Activated T-cell treated with anti-CD3 and anti-CD28 coated beads, Interleukin-2, amount 50 U/mL, for 24 hours (primary cell): Measurements from ENCODE around the gene TBC1D16.
A peak's percentile ranks its signal among the peaks of the same experiment; 100 is the strongest.
"Not testable (repeated sequence)": the region's sequence is repeated elsewhere in the genome, so short reads cannot be mapped to it uniquely, and the experiment has no call there.

ENCODE experiments used
- DNase-seq: peaks from one replicate; pipeline ENCODE4 v3.0.0-alpha.2; 2020
- H3K27ac Mint-ChIP-seq: 2 replicates; pipeline ENCODE4 v1.8.0; 2020; ENCODE audit warnings: mild to moderate bottlenecking, mixed read lengths
- H3K27me3 Mint-ChIP-seq: 2 replicates; pipeline ENCODE4 v1.8.0; 2020; ENCODE audit warnings: mixed read lengths
- H3K36me3 Mint-ChIP-seq: 2 replicates; pipeline ENCODE4 v1.8.0; 2020; ENCODE audit warnings: low read depth, mixed read lengths
- H3K4me1 Mint-ChIP-seq: 2 replicates; pipeline ENCODE4 v1.8.0; 2020; ENCODE audit warnings: low read depth, mixed read lengths
- H3K4me3 Mint-ChIP-seq: 2 replicates; pipeline ENCODE4 v1.8.0; 2020; ENCODE audit warnings: mild to moderate bottlenecking, moderate library complexity, mixed read lengths
- H3K9me3 Mint-ChIP-seq: 2 replicates; pipeline ENCODE4 v1.8.0; 2020; ENCODE audit warnings: mixed read lengths

Gene TBC1D16

GRCh38 chr17:79975498-79976134 is 60.1 kb downstream of the TBC1D16 start:
- Mint-ChIP-seq H3K36me3 (no peaks in the 10 kb centered on the region), H3K27ac (no peak overlapping the region), H3K27me3 (no peaks in the 10 kb centered on the region), H3K9me3 (no peaks in the 10 kb centered on the region), H3K4me3 (no peak overlapping the region), H3K4me1 (no peaks in the 10 kb centered on the region)
- peak; percentile 18 for DNase-seq

DNA sequence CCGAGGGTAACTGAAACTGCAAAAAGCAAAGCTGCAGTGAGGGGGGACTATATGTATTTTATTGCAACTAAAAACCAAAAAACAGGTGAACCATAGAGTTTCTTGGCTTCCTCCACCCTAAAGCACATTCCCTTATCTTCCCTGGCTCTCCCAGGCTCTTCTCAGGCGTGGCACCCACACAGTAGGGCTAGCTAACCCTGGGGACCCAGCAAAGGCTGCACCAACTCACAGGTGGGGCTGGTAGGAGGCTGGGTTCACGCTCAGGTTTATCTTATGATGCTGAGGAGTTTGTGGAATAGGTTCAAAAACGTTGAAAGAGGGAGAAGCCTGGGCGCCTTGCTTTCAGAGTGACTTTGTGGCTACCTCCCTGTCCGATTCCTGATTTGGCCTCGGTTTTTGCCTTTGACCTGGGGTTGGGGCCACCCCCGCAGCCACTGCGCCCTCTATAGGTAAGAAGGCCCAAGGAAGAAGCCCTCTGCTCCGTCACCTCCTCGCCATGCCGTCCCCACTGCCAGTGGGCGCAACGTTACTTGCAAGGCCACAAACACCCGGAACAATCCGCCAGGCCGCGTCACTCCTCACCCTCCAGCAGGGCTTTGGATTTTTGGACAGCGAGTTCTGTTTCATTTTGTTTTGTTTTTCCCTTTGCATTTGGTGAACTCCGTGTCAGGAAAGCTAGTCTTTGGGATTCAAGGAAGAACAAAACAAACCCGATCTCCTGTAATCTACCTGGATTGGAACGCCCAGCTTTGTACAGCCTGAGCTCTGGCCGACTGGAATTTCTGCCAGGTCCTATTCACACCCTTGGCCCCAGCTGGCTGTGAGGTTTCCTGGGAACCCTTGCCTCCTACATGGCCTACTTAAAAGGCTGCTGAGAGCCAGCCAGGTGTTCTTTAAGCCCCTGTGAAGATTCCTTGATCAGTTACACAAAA is 60.8 kb downstream of the TBC1D16 start:
- no peaks in the 10 kb centered on the region for H3K36me3 Mint-ChIP-seq
- H3K9me3 Mint-ChIP-seq: no peaks in the 10 kb centered on the region
- DNase-seq: peak; percentile 28
- no peaks in the 10 kb centered on the region for H3K27me3 Mint-ChIP-seq
- H3K4me1 Mint-ChIP-seq: no peaks in the 10 kb centered on the region
- no peak overlapping the region for H3K4me3 Mint-ChIP-seq
- no peak overlapping the region for H3K27ac Mint-ChIP-seq

DNA sequence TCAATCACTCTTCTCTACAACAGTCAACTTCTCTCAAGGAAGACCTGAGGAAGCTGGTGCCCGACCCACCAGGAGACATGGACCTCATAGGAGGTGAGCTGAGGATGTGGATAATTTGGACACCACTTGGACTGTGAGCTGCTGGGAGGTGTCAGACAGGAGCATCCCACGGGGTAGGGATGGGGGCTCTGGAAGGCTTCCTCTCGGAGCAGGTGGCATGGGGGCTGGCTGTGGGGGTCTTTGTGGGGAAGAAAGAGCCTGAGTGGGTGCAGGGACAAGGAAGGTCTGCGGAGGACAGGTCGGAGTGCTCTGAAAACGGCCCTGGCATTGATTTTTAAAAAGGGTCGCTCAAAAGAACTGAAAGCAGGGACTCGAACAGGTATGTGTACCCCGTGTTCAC is 64.0 kb downstream of the TBC1D16 start:
- no peaks in the 10 kb centered on the region for H3K4me1 Mint-ChIP-seq
- peak; percentile 15 for DNase-seq
- no peak overlapping the region for H3K27ac Mint-ChIP-seq
- H3K9me3 Mint-ChIP-seq: no peaks in the 10 kb centered on the region
- H3K4me3 Mint-ChIP-seq: no peak overlapping the region
- no peaks in the 10 kb centered on the region for H3K27me3 Mint-ChIP-seq
- no peaks in the 10 kb centered on the region for H3K36me3 Mint-ChIP-seq

- Mint-ChIP-seq H3K36me3 (no peaks in the 10 kb centered on the region), H3K9me3 (no peaks in the 10 kb centered on the region), H3K27me3 (no peaks in the 10 kb centered on the region), H3K27ac (no peak overlapping the region), H3K4me1 (no peaks in the 10 kb centered on the region), H3K4me3 (no peak overlapping the region)
- DNase-seq: peak; percentile 25
These were observed 65.0 kb downstream of the TBC1D16 start for GRCh38 chr17:79970576-79971068.

DNA sequence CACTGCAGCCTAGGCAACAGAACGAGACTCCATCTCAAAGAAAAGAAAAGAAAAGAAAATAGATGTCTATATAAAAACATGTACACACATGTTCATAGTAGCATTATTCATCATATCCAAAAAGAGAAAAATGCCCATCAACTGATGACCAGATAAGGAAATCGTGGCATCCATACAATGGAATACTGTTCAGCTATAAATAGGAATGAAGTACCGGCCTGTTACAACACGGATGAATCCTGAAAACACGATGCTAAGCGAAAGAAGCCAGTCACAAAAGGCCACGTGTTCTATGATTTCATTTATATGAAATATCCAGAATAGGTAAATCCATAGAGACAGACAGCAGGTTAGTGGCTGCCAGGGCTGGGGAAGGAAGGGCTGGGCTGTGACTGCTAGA is 65.8 kb downstream of the TBC1D16 start:
- DNase-seq: no peak
- Mint-ChIP-seq H3K9me3 (no peaks in the 10 kb centered on the region), H3K36me3 (no peaks in the 10 kb centered on the region)

DNA sequence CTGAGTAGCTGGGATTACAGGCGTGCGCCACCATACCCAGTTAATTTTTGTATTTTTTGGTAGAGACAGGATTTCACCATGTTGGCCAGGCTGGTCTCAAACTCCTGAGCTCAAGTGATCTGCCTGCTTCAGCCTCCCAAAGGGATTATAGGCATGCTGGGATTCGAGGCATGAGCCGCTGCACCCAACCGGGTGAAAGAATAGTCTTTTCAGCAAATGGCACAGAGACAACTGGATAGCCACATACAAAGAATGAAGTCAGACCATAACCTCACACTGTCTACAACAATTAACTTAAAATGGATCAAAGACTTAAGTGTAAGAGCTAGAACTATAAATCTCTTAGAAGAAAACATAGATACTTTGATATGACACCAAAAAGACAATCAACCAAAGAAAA is 67.6 kb downstream of the TBC1D16 start:
- Mint-ChIP-seq H3K36me3 (no peaks in the 10 kb centered on the region), H3K9me3 (no peaks in the 10 kb centered on the region), H3K4me1 (no peaks in the 10 kb centered on the region), H3K27ac (no peak overlapping the region), H3K27me3 (peaks cover 2% of the 10 kb centered on the region), H3K4me3 (no peak overlapping the region)
- no peak for DNase-seq

More for the DNA sequence above, 65.8 kb downstream of the TBC1D16 start:
- H3K4me1 Mint-ChIP-seq: no peaks in the 10 kb centered on the region
- H3K4me3 Mint-ChIP-seq: no peak overlapping the region
- no peaks in the 10 kb centered on the region for H3K27me3 Mint-ChIP-seq
- no peak overlapping the region for H3K27ac Mint-ChIP-seq

GRCh38 chr17:79966681-79967080 is 69.0 kb downstream of the TBC1D16 start:
- H3K4me1 Mint-ChIP-seq: no peaks in the 10 kb centered on the region
- no peaks in the 10 kb centered on the region for H3K9me3 Mint-ChIP-seq
- peaks cover 3% of the 10 kb centered on the region for H3K27me3 Mint-ChIP-seq
- H3K36me3 Mint-ChIP-seq: no peaks in the 10 kb centered on the region
- H3K4me3 Mint-ChIP-seq: no peak overlapping the region
- DNase-seq: no peak
- H3K27ac Mint-ChIP-seq: no peak overlapping the region

GRCh38 chr17:79965806-79966205 is 69.9 kb downstream of the TBC1D16 start:
- Mint-ChIP-seq H3K4me3 (no peak overlapping the region), H3K4me1 (peaks cover 3% of the 10 kb centered on the region), H3K27me3 (peaks cover 3% of the 10 kb centered on the region), H3K27ac (no peak overlapping the region), H3K36me3 (no peaks in the 10 kb centered on the region), H3K9me3 (no peaks in the 10 kb centered on the region)
- DNase-seq: peak; percentile 12

DNA sequence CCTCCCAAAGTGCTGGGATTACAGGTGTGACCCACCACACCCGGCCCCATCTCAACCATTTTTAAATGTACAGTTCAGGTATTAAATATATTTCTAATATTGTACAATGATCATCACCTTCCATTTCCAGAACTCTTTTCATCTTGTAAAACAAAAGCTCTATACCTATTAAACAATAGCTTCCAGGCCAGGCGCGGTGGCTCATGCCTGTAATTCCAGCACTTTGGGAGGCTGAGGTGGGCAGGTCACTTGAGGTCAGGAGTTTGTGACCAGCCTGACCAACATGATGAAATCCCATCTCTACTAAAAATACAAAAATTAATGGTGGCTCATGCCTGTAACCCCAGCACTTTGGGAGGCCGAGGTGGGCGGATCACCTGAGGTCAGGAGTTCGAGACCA is 73.2 kb downstream of the TBC1D16 start:
- H3K9me3 Mint-ChIP-seq, H3K27me3 Mint-ChIP-seq, H3K27ac Mint-ChIP-seq, H3K4me3 Mint-ChIP-seq, H3K4me1 Mint-ChIP-seq, H3K36me3 Mint-ChIP-seq: not testable (repeated sequence)
- DNase-seq: peak; percentile 3

- H3K4me3 Mint-ChIP-seq, DNase-seq, H3K9me3 Mint-ChIP-seq, H3K4me1 Mint-ChIP-seq, H3K27ac Mint-ChIP-seq, H3K36me3 Mint-ChIP-seq, H3K27me3 Mint-ChIP-seq: not testable (repeated sequence)
These were observed 74.1 kb downstream of the TBC1D16 start for GRCh38 chr17:79961567-79961966.

GRCh38 chr17:79960788-79961522 is 74.7 kb downstream of the TBC1D16 start:
- Mint-ChIP-seq H3K27me3 (peaks cover 7% of the 10 kb centered on the region), H3K4me1 (peaks cover 4% of the 10 kb centered on the region), H3K27ac (no peak overlapping the region), H3K4me3 (no peak overlapping the region), H3K36me3 (no peaks in the 10 kb centered on the region), H3K9me3 (no peaks in the 10 kb centered on the region)
- no peak for DNase-seq

DNA sequence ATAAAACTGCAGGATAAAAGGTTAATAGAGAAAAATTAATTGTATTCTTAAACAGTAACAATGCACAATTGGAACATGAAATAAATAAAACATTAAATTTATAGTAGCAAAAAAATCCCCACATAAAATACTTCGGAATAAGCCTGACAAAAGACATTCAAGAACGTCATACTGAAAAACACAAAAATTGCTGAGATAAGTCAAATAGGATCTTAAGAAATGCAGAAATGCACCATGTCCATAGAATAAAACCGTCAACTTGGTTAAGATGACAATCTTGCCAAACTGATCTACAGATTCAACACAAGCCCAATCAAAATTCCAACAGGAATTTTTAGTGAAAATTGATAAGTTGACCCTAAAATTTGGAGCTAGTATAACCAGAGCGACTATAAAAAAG is 76.6 kb downstream of the TBC1D16 start:
- H3K4me1 Mint-ChIP-seq: peaks cover 4% of the 10 kb centered on the region
- H3K9me3 Mint-ChIP-seq: no peaks in the 10 kb centered on the region
- no peak overlapping the region for H3K4me3 Mint-ChIP-seq
- no peaks in the 10 kb centered on the region for H3K36me3 Mint-ChIP-seq
- no peak overlapping the region for H3K27ac Mint-ChIP-seq
- H3K27me3 Mint-ChIP-seq: peaks cover 7% of the 10 kb centered on the region
- no peak for DNase-seq

GRCh38 chr17:79956853-79957252 is 78.8 kb downstream of the TBC1D16 start:
- Mint-ChIP-seq H3K4me3 (no peak overlapping the region), H3K9me3 (no peaks in the 10 kb centered on the region), H3K4me1 (peaks cover 4% of the 10 kb centered on the region), H3K27ac (no peak overlapping the region), H3K36me3 (no peaks in the 10 kb centered on the region), H3K27me3 (peaks cover 4% of the 10 kb centered on the region)
- peak; percentile 25 for DNase-seq

- H3K4me3 Mint-ChIP-seq: not testable (repeated sequence)
These were observed 79.3 kb downstream of the TBC1D16 start for GRCh38 chr17:79956441-79956735.

More at GRCh38 chr17:79956441-79956735, 79.3 kb downstream of the TBC1D16 start:
- not testable (repeated sequence) for H3K27ac Mint-ChIP-seq, H3K36me3 Mint-ChIP-seq, H3K9me3 Mint-ChIP-seq, H3K4me1 Mint-ChIP-seq, H3K27me3 Mint-ChIP-seq
- peak; percentile 9 for DNase-seq
